LNCAP (cell line): ENCODE data around the gene COL17A1.

Experiments used
- TF ChIP-seq, protein P1 (sequence below): fragments of 450-650 bp; IDR thresholded peaks from 2 replicates; pipeline ENCODE4 v1.5.1; 2017; ENCODE audit warnings: mild to moderate bottlenecking

Gene COL17A1

DNA sequence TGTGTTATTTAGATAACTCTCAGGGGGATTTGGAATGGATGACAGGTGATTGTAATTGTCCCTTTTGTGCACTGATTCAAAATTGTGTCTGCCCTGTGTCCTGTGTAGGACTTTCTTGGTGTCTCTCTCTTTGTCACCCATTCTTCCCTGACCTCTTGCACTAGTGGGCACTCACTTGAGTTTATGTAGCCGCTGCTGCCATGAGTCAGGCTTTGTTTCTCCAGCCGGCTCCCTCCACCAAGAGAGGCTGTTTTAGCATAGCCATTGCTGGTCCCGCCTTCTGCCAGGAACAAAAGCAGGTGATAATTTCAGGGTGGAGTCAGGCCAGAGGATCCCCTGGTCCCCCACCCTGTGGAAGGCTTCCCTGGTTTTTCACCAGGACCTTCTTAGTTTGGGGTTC lies 8.4 kb downstream of the COL17A1 start:
- TF ChIP-seq, protein P1, sequence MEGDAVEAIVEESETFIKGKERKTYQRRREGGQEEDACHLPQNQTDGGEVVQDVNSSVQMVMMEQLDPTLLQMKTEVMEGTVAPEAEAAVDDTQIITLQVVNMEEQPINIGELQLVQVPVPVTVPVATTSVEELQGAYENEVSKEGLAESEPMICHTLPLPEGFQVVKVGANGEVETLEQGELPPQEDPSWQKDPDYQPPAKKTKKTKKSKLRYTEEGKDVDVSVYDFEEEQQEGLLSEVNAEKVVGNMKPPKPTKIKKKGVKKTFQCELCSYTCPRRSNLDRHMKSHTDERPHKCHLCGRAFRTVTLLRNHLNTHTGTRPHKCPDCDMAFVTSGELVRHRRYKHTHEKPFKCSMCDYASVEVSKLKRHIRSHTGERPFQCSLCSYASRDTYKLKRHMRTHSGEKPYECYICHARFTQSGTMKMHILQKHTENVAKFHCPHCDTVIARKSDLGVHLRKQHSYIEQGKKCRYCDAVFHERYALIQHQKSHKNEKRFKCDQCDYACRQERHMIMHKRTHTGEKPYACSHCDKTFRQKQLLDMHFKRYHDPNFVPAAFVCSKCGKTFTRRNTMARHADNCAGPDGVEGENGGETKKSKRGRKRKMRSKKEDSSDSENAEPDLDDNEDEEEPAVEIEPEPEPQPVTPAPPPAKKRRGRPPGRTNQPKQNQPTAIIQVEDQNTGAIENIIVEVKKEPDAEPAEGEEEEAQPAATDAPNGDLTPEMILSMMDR, result no peak

DNA sequence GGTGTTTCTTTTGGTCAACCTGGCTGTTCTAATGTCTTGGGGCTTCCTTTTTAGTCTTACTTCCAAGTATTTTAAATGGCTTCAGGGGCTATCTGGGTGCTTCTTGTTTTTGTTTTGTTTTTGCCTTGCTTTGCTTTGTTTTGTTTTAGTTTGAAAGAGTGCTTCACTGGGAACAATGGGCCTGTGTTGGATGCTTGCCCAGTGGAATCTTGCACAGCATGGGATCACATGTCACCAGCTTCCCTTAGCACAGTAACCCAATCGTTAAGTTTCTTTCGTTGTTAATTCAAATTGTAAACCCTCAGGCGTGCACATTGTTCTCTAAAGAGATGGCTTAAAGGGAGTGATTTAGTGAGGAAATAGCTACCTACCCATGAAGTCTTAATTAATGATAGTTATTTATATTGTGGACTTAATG lies 8.9 kb downstream of the COL17A1 start:
- TF ChIP-seq, protein P1, result no peak

DNA sequence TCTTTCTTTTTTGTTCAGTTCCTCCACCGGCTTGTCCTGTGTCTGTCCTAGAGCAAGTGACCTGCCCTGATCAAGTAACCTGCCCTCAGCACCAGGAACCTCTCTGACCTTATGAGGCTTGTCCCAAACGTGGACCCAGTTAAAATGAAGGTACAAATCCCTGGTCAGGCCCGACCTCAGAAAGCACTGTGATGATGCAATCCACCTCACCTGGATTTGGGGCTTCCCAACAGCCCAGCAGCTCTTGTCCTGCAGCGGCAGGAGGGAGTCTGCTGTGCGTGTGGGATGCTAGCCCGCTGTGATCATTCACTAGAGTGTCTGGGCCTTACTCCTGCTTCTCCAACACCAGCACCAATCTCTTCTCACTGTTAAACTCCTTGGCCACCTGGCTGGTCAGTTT lies 11.2 kb downstream of the COL17A1 start:
- TF ChIP-seq, protein P1, result no peak

DNA sequence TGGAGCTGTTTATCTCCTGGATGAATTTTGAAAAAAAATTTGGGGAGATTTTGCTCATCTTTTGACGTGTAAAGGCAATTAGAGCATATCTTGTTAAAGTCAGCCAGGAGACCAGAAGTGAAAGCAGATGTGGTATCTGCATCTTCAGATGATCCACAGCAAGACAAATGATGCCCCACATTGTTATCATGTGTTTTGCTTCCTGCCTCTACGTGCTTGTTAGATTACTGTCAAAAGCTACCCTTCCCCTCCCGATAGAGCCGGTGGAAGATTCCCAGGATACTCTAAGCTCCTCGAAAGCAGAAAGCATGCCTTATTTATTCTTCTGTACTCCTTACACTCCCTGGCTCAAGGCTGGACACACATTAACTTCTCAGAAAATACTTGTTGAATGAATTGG lies 12.9 kb downstream of the COL17A1 start:
- TF ChIP-seq, protein P1, result no peak

DNA sequence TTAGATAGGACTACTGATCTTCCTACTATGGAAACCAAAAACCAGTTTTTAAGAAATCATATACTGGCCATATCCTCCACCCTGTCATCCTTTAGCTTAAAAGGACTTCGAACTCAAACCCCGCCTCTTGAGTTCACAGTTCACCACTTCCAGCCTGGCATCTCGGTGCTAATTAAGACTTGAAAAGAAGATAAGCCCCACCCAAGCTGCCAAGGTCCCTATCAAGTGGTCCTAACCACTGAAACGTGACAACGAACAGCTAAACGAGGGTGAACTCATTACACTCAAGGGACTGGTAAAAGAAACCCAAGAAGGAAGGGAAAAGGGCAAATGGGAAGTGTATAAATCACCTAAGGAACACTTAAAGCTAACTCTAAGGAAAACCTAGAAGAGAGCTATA lies 16.1 kb downstream of the COL17A1 start:
- TF ChIP-seq, protein P1, result no peak

GRCh38 chr10:104067525-104067924 lies 18.2 kb downstream of the COL17A1 start:
- TF ChIP-seq, protein P1, result no peak

- TF ChIP-seq, protein P1, result no peak
Observed at GRCh38 chr10:104066945-104067344, 18.7 kb downstream of the COL17A1 start.

GRCh38 chr10:104065748-104066147 lies 19.9 kb downstream of the COL17A1 start:
- TF ChIP-seq, protein P1, result no peak
